Activated naive CD4-positive, alpha-beta T cell treated with anti-CD3 and anti-CD28 coated beads, Interleukin-2, amount 50 U/mL, for 72 hours (primary cell): Measurements from ENCODE around the gene CSNK1A1. TPM values are rescaled to one million over a fixed set of nuclear protein-coding genes. Genes with fewer than 3 reads are reported as not detected.
"Not testable (repeated sequence)": the region's sequence is repeated elsewhere in the genome, so short reads cannot be mapped to it uniquely, and the experiment has no call there.

Source experiments
- ATAC-seq, 2 donors: fragments of 150-1000 bp; cut with Tn5 transposase; 2 replicates each; pipeline ENCODE4 v1.10.0; 2021; ENCODE audit warnings: mild to moderate bottlenecking in 2 of 2, moderate library complexity in 2 of 2
- DNase-seq, 2 donors: peaks; one replicate each; pipeline ENCODE4 v3.0.0; 2021 to 2022; ENCODE audit warnings: low spot score in 2 of 2
- H3K27ac Mint-ChIP-seq, 2 donors: one replicate each; pipeline ENCODE4 v1.8.0; 2022; ENCODE audit warnings: mild to moderate bottlenecking in 2 of 2, mixed read lengths in 2 of 2
- H3K36me3 Mint-ChIP-seq, 2 donors: one replicate each; pipeline ENCODE4 v1.8.0; 2022; ENCODE audit warnings: mixed read lengths in 2 of 2
- H3K9me3 Mint-ChIP-seq, 2 donors: one replicate each; pipeline ENCODE4 v1.8.0; 2022; ENCODE audit warnings: mixed read lengths in 2 of 2
- total RNA-seq, 2 donors: library from RNA; stranded (reverse); gene quantifications; one replicate each; pipeline ENCODE4 v1.2.3, GENCODE V29; 2022

Gene CSNK1A1
- total RNA-seq, 2 donors from 2014 or later = 148 to 197 TPM

- Mint-ChIP-seq H3K27ac (peak overlapping the region; percentile 98 to 100), H3K9me3 (no peaks in the 10 kb centered on the region), H3K36me3 (peaks cover 33 to 54% of the 10 kb centered on the region in 2 donors)
- peak; percentile 33 to 58 for DNase-seq
- ATAC-seq = peak; percentile 3 to 33
These were observed 1.6 kb downstream of the CSNK1A1 start for GRCh38 chr5:149549461-149550267.

GRCh38 chr5:149546974-149547373 lies 4.3 kb downstream of the CSNK1A1 start:
- H3K27ac Mint-ChIP-seq = peak overlapping the region in 1 of 2 donors; percentile 58
- H3K9me3 Mint-ChIP-seq = no peaks in the 10 kb centered on the region
- peaks cover 32 to 66% of the 10 kb centered on the region in 2 donors for H3K36me3 Mint-ChIP-seq
- ATAC-seq = no peak
- no peak for DNase-seq

- ATAC-seq (no peak), DNase-seq (no peak)
- H3K9me3 Mint-ChIP-seq = no peaks in the 10 kb centered on the region
- H3K36me3 Mint-ChIP-seq = peaks cover 16 to 63% of the 10 kb centered on the region in 2 donors
- no peak overlapping the region for H3K27ac Mint-ChIP-seq
These were observed 5.9 kb downstream of the CSNK1A1 start for GRCh38 chr5:149545327-149545726.

- Mint-ChIP-seq H3K36me3 (peaks cover 3 to 52% of the 10 kb centered on the region in 2 donors), H3K27ac (no peak overlapping the region), H3K9me3 (no peaks in the 10 kb centered on the region)
- DNase-seq = no peak
- no peak for ATAC-seq
These were observed 7.2 kb downstream of the CSNK1A1 start for GRCh38 chr5:149544028-149544420.

- H3K27ac Mint-ChIP-seq = peak overlapping the region in 1 of 2 donors; percentile 75
- H3K36me3 Mint-ChIP-seq = peaks cover 0 to 50% of the 10 kb centered on the region in 2 donors
- ATAC-seq = no peak
- DNase-seq = no peak
- no peaks in the 10 kb centered on the region for H3K9me3 Mint-ChIP-seq
These were observed 7.7 kb downstream of the CSNK1A1 start for GRCh38 chr5:149543361-149544027.

- peaks cover 0 to 48% of the 10 kb centered on the region in 2 donors for H3K36me3 Mint-ChIP-seq
- H3K9me3 Mint-ChIP-seq = no peaks in the 10 kb centered on the region
- H3K27ac Mint-ChIP-seq = no peak overlapping the region
- ATAC-seq = no peak
- no peak for DNase-seq
These were observed 9.3 kb downstream of the CSNK1A1 start for GRCh38 chr5:149541893-149542292.

GRCh38 chr5:149540089-149540488 lies 11.2 kb downstream of the CSNK1A1 start:
- Mint-ChIP-seq H3K36me3 (peaks cover 3 to 46% of the 10 kb centered on the region in 2 donors), H3K27ac (peak overlapping the region in 1 of 2 donors; percentile 17), H3K9me3 (no peaks in the 10 kb centered on the region)
- no peak for DNase-seq
- no peak for ATAC-seq

- no peaks in the 10 kb centered on the region for H3K9me3 Mint-ChIP-seq
These were observed 13.8 kb downstream of the CSNK1A1 start for GRCh38 chr5:149537374-149537975.

GRCh38 chr5:149535787-149536186 lies 15.5 kb downstream of the CSNK1A1 start:
- ATAC-seq = peak in 1 of 2 donors; percentile 76
- peak overlapping the region in 1 of 2 donors; percentile 8 for H3K27ac Mint-ChIP-seq
- peaks cover 4 to 36% of the 10 kb centered on the region in 2 donors for H3K36me3 Mint-ChIP-seq
- not testable (repeated sequence) for H3K9me3 Mint-ChIP-seq, DNase-seq

More at GRCh38 chr5:149537374-149537975, 13.8 kb downstream of the CSNK1A1 start:
- no peak for ATAC-seq
- no peak overlapping the region for H3K27ac Mint-ChIP-seq
- peaks cover 4 to 47% of the 10 kb centered on the region in 2 donors for H3K36me3 Mint-ChIP-seq
- no peak for DNase-seq

GRCh38 chr5:149532413-149532812 lies 18.8 kb downstream of the CSNK1A1 start:
- ATAC-seq (no peak), DNase-seq (no peak)
- Mint-ChIP-seq H3K27ac (no peak overlapping the region), H3K9me3 (no peaks in the 10 kb centered on the region), H3K36me3 (peaks cover 4 to 27% of the 10 kb centered on the region in 2 donors)

- H3K36me3 Mint-ChIP-seq = peaks cover 0 to 18% of the 10 kb centered on the region in 2 donors
- H3K9me3 Mint-ChIP-seq = no peaks in the 10 kb centered on the region
- DNase-seq (no peak), ATAC-seq (no peak)
- no peak overlapping the region for H3K27ac Mint-ChIP-seq
These were observed 21.8 kb downstream of the CSNK1A1 start for GRCh38 chr5:149529463-149529862.

GRCh38 chr5:149528281-149529060 lies 22.8 kb downstream of the CSNK1A1 start:
- Mint-ChIP-seq H3K9me3 (no peaks in the 10 kb centered on the region), H3K27ac (peak overlapping the region in 1 of 2 donors; percentile 5), H3K36me3 (peaks cover 0 to 21% of the 10 kb centered on the region in 2 donors)
- ATAC-seq = no peak
- DNase-seq = no peak

- no peak for DNase-seq
- Mint-ChIP-seq H3K27ac (peak overlapping the region; percentile 64 to 75), H3K36me3 (peaks cover 0 to 18% of the 10 kb centered on the region in 2 donors), H3K9me3 (no peaks in the 10 kb centered on the region)
- ATAC-seq = no peak
These were observed 24.2 kb downstream of the CSNK1A1 start for GRCh38 chr5:149526845-149527590.

- peaks cover 0 to 40% of the 10 kb centered on the region in 2 donors for H3K36me3 Mint-ChIP-seq
- no peaks in the 10 kb centered on the region for H3K9me3 Mint-ChIP-seq
- no peak for ATAC-seq
- no peak for DNase-seq
- H3K27ac Mint-ChIP-seq = peak overlapping the region in 1 of 2 donors; percentile 53
These were observed 29.2 kb downstream of the CSNK1A1 start for GRCh38 chr5:149521739-149522685.

- H3K27ac Mint-ChIP-seq = peak overlapping the region in 1 of 2 donors; percentile 51
- DNase-seq (no peak), ATAC-seq (no peak)
- H3K9me3 Mint-ChIP-seq = no peaks in the 10 kb centered on the region
- peaks cover 0 to 31% of the 10 kb centered on the region in 2 donors for H3K36me3 Mint-ChIP-seq
These were observed 31.6 kb downstream of the CSNK1A1 start for GRCh38 chr5:149519601-149520000.
